ENCODE results near the gene SCP2D1.

SCP2D1 gene

DNA sequence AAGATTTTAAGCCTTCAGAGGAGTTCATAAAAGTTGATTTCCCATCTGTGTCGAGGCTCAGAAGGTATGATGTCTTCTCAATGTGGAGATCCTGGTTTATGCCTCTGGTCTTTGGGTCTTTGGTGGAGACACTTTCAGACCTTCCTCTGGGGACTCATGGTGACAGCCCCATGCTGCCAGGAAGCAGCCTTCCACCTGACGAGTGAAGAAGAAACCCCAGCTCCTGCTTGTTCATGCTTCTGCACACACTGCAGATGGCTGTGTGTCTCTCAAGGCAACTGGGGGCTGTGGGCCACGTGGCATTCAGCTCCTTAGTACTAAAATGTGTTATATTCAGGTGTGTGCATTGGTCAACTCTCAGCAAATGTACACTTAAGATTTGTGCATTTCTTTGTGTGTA, 4.9 kb upstream of the SCP2D1 start:
- in situ Hi-C loops (cut with MboI; ENCODE audit: low pct_unique_long_range_greater_than_20kb, low sequenced_read_pairs) = no loop called here

GRCh38 chr20:18811186-18811585, 2.4 kb upstream of the SCP2D1 start:
- no peak for DNase-seq
- in situ Hi-C loops (cut with MboI; ENCODE audit: low pct_unique_long_range_greater_than_20kb, low sequenced_read_pairs) = no loop called here

More for the DNA sequence above, 4.9 kb upstream of the SCP2D1 start:
- DNase-seq = no peak

GRCh38 chr20:18811904-18812303, 1.7 kb upstream of the SCP2D1 start:
- no peak for DNase-seq
- in situ Hi-C loops (cut with MboI; ENCODE audit: low pct_unique_long_range_greater_than_20kb, low sequenced_read_pairs) = no loop called here

DNA sequence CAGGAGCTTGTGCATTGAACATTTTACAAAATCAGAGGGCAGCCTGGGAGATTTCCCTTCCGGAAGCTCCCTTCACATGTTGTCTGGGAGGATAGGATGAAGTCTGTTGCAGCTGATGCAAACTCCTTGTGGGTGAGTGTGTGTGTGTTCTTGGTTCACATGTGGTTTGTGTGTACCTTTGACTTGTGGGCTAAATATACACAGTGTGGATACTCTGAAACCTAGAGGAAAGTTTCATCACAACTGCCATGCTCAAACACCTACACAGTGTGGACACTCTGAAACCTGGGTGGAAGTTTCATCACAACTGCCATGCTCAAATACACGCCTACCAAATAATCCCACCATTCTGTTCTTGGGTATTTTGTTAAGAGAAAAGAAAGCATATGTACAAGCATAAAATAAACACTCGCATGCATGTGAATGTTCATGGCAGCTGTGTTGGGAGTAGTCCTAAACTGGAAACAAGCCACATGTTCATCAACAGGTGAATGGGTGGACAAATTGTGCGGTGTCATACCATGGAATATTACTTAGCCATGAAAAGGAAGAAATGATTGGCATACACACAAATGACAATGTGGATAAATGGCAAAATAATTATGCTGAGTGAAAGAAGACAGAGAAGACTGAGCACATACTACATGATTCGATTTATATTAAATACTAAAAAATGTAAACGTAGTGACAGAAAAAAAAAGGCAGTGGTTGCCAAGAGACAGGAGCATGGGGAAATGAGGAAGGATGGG, 1.8 kb downstream of the SCP2D1 start:
- in situ Hi-C loops (cut with MboI; ENCODE audit: low pct_unique_long_range_greater_than_20kb, low sequenced_read_pairs) = no loop called here
- no peak for DNase-seq

DNA sequence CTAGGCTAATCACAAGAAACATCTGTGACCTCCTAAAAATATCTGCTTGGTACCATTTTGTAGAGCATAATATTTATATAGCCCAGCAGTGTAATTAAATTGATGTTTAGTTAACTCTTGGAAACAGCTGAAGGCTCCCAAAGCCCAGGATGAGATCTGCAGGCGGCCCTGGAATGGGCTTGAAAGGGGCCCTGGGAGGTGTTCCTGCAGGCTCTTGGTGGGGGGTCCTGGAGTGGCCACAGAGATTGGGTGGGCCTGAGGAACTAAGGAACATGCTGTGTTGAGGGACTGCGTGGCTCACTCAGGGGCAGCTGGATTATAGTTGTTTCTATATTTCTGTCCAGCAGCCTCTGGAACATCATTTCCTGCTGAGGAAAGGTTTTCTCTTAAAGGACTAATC, 9.2 kb downstream of the SCP2D1 start:
- in situ Hi-C loops (cut with MboI; ENCODE audit: low pct_unique_long_range_greater_than_20kb, low sequenced_read_pairs) = no loop called here
- no peak for DNase-seq

GRCh38 chr20:18831830-18832499, 18.4 kb downstream of the SCP2D1 start:
- DNase-seq = peak; percentile 7
- in situ Hi-C loops (cut with MboI; ENCODE audit: low pct_unique_long_range_greater_than_20kb, low sequenced_read_pairs) = no loop called here

- DNase-seq = no peak
- in situ Hi-C loops (cut with MboI; ENCODE audit: low pct_unique_long_range_greater_than_20kb, low sequenced_read_pairs) = no loop called here
Measured at GRCh38 chr20:18832546-18833200, 19.1 kb downstream of the SCP2D1 start.

- no peak for DNase-seq
- in situ Hi-C loops (cut with MboI; ENCODE audit: low pct_unique_long_range_greater_than_20kb, low sequenced_read_pairs) = no loop called here
Measured at GRCh38 chr20:18835466-18836256, 22.1 kb downstream of the SCP2D1 start.

DNA sequence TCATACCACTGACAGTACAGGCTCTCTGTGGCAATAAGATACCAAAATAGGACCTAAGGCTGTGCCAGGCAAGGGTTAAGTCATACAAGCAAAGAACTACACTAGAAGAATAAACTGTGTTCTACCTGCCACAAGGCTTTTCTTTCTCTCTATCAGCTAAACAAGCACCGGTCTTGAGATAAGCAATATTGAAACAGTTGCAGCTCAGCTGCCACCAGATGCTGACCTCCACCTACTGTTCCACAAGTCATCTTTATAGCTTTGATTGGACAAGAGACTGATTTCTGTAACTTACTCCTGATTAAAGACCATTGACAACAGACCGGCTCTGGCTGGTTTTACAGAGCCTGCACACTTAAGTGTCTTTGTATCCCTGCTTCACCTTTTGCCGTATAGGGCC, 24.1 kb downstream of the SCP2D1 start:
- DNase-seq = no peak
- in situ Hi-C loops (cut with MboI; ENCODE audit: low pct_unique_long_range_greater_than_20kb, low sequenced_read_pairs) = no loop called here

- in situ Hi-C loops (cut with MboI; ENCODE audit: low pct_unique_long_range_greater_than_20kb, low sequenced_read_pairs) = no loop called here
- no peak for DNase-seq
Measured at GRCh38 chr20:18839507-18840247, 26.1 kb downstream of the SCP2D1 start.

DNA sequence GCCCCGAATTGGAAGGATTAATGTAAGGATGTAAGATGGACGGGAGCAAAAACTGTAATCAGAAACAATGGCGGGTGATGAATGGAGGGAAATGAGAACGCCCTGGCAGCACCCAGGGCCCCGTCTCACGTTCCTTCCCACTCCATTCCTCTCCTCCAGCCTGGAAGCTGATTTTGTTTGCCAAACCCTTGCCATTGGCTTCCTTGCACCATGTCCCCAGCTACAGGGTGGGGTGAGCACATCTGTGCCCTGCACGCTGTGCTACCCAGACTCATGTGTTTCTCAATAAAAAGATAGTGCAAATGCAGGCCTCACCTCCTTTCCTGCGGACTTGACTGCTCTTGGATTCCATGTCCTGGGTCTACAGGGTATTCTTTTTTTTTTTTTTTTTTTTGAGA, 26.7 kb downstream of the SCP2D1 start:
- in situ Hi-C loops (cut with MboI; ENCODE audit: low pct_unique_long_range_greater_than_20kb, low sequenced_read_pairs) = no loop called here
- no peak for DNase-seq

- in situ Hi-C loops (cut with MboI; ENCODE audit: low pct_unique_long_range_greater_than_20kb, low sequenced_read_pairs) = no loop called here
- DNase-seq = no peak
Measured at GRCh38 chr20:18845017-18845416, 31.4 kb downstream of the SCP2D1 start.

DNA sequence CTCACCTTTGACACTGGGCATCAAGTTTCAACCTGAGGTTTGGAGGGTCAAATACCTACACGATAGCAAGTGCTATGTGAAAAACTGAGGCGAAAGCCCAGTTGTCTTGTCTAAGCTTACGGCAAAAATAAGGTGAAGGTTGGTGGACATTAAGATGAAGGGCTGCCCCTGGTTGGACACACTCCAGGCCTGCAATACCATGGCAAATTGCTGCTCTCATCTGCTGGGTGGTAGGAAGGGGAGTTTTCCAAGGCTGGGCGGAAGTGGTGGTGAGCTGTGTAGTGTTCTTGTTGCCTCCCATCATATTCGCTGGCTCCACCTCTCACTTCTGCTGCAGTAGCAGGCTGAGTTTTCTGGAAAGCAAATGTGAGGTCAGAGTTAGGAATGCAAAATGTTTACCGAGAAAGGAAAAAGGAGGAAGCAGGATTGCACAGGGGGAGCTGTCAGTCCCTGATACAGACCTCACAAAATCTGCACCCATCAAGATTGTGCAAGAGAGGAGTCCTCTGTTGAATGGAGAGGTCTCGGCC, 33.7 kb downstream of the SCP2D1 start:
- no peak for DNase-seq

GRCh38 chr20:18849131-18849530, 35.5 kb downstream of the SCP2D1 start:
- DNase-seq = no peak
- in situ Hi-C loops (cut with MboI; ENCODE audit: low pct_unique_long_range_greater_than_20kb, low sequenced_read_pairs) = no loop called here

More for the DNA sequence above, 33.7 kb downstream of the SCP2D1 start:
- in situ Hi-C loops (cut with MboI; ENCODE audit: low pct_unique_long_range_greater_than_20kb, low sequenced_read_pairs) = no loop called here

GRCh38 chr20:18851629-18852028, 38.0 kb downstream of the SCP2D1 start:
- in situ Hi-C loops (cut with MboI; ENCODE audit: low pct_unique_long_range_greater_than_20kb, low sequenced_read_pairs) = no loop called here
- DNase-seq = no peak

GRCh38 chr20:18852318-18852717, 38.7 kb downstream of the SCP2D1 start:
- in situ Hi-C loops (cut with MboI; ENCODE audit: low pct_unique_long_range_greater_than_20kb, low sequenced_read_pairs) = no loop called here

DNA sequence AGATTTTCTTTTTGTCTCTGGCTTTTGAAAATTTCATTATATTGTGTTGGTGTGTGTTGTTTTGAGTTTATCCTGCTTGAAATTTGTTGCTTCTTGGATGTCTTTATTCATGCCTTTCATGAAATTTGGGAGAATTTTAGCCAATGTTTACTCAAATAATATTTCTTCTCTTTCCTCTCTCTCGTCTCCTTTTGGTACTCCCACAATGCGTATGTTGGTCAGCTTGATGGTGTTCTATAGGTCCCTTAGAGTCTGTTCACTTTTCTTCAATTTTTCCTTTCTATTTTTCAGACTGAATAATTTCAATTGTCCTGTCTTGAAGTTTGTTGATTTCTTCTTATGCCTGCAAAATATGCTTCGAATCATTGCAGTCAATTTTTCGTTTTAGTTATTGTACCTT, 39.6 kb downstream of the SCP2D1 start:
- no peak for DNase-seq
- in situ Hi-C loops (cut with MboI; ENCODE audit: low pct_unique_long_range_greater_than_20kb, low sequenced_read_pairs) = no loop called here

More at GRCh38 chr20:18852318-18852717, 38.7 kb downstream of the SCP2D1 start:
- no peak for DNase-seq

DNA sequence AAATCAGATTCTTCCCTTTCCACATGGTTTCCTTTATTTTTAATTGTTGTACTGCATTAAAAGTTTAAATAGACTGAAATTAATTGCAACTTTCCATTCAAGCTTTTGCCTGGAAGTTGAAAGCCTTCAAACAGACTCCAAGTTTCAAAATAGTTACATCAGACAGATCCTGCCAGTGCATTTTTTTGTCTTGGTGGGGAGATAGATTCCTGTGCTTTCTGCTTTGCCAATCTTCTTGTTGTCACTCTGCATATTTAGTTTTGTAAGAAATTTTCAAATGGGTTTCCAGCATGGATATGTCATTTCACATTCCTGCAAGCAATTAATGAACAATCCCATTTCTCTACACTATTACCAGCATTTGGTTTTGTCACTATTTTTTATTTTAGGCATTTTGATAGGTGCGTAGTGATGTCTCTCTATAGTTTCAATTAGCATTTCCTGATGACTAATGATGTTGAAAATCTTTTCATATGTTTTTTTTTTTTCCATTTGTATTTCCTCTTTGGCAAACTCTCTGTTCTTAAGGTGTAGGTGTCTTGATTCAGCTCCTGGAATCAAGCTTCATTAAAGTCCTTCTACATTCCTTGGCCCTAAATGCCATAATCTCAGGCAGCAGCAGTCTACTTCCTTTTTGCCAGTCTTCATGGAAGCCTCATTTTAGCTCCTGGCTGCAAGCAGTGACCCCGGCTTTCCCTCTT, 40.5 kb downstream of the SCP2D1 start:
- no peak for DNase-seq
- in situ Hi-C loops (cut with MboI; ENCODE audit: low pct_unique_long_range_greater_than_20kb, low sequenced_read_pairs) = no loop called here
